Transverse colon (tissue), 4 donors: ENCODE data around the gene SMARCC1. TPM values are rescaled to one million over a fixed set of nuclear protein-coding genes. Genes with fewer than 3 reads are reported as not detected.

Experiments used
- DNase-seq: peaks from one replicate; pipeline ENCODE4 v3.0.0-alpha.2; 2019
- H3K27ac ChIP-seq, 4 donors: fragments of 200-600 bp; sonication (generic); 2 replicates each; pipeline ENCODE4 v1.5.1; 2016 to 2018; ENCODE audit warnings: inconsistent platforms in 4 of 4
- H3K27me3 ChIP-seq: fragments of 200-600 bp; sonication (generic); 2 replicates; pipeline ENCODE4 v1.5.1; 2017; ENCODE audit warnings: inconsistent platforms
- H3K36me3 ChIP-seq, 4 donors: fragments of 200-600 bp; sonication (generic); 2 replicates each; pipeline ENCODE4 v1.5.1; 2017 to 2019; ENCODE audit warnings: inconsistent platforms in 4 of 4
- H3K4me1 ChIP-seq, 4 donors: fragments of 200-600 bp; sonication (generic); 2 replicates each; pipeline ENCODE4 v1.5.1; 2017 to 2020; ENCODE audit warnings: inconsistent platforms in 4 of 4
- H3K4me3 ChIP-seq, 4 donors: fragments of 200-600 bp; sonication (generic); 1 replicate in 1 of 4; 2 replicates in 3 of 4; pipeline versions ENCODE4 v1.5.1 to v1.6.1; 2017 to 2019; ENCODE audit warnings: inconsistent platforms in 4 of 4
- H3K9me3 ChIP-seq, 2 donors: fragments of 200-600 bp; sonication (generic); 2 replicates each; pipeline ENCODE4 v1.5.1; 2017 to 2019; ENCODE audit warnings: inconsistent platforms in 2 of 2
- EP300 ChIP-seq: sonication (generic); formaldehyde crosslinking; IDR thresholded peaks from one replicate; pipeline ENCODE4 v1.6.1; 2017; ENCODE audit warnings: antibody characterized with exemption, low read depth
- POLR2A ChIP-seq: fragments of 450-650 bp; IDR thresholded peaks from one replicate; pipeline ENCODE4 v1.6.1; 2016; ENCODE audit warnings: antibody characterized with exemption, mild to moderate bottlenecking, moderate library complexity
- POLR2AphosphoS5 ChIP-seq, 3 donors: sonication (generic); formaldehyde crosslinking; IDR thresholded peaks; one replicate each; pipeline ENCODE4 v1.6.1; 2016; ENCODE audit warnings: antibody characterized with exemption in 3 of 3
- WGBS, 2 donors: methylation state at CpG; one replicate each; pipeline ENCODE4 v1.1.5; 2018; ENCODE audit warnings: low coverage in 1 of 2; 5-methylcytosine and 5-hydroxymethylcytosine counted together
- in situ Hi-C, 4 donors: fragments of 200-750 bp; cut with MboI; loops; one replicate each; pipeline versions ENCODE4 v1.15.0 to v1.15.1; 2017; ENCODE audit warnings: low sequenced_read_pairs in 3 of 4, low pct_ligation_motif_present in 1 of 4, low pct_unique_long_range_greater_than_20kb in 1 of 4
- intact Hi-C: fragments of 100-400 bp; cut with DNase I; formaldehyde crosslinking; loops from one replicate; pipeline ENCODE4 v1.15.1; 2023; ENCODE audit warnings: low total_unique reads
- total RNA-seq, 4 donors: library from RNA; depleted of rRNA; stranded (reverse); fragments of >200 nt; gene quantifications; one replicate each; pipeline ENCODE4 v1.1.0, GENCODE V29; 2016
- TF ChIP-seq, protein P1 (sequence below), 5 experiments: fragments of 200-600 bp in 3 of 5; fragments of 450-650 bp in 2 of 5; sonication (generic) in 3 of 5; IDR thresholded peaks; 1 replicate in 2 of 5; 2 replicates in 3 of 5; pipeline ENCODE4 v1.5.1; 2016 to 2017; ENCODE audit warnings: antibody characterized with exemption in 5 of 5, inconsistent platforms in 3 of 5, mild to moderate bottlenecking in 2 of 5, moderate library complexity in 1 of 5

Gene SMARCC1
- total RNA-seq, 4 donors from 2014 or later: 21.3 to 70.8 (median 45.0) TPM

DNA sequence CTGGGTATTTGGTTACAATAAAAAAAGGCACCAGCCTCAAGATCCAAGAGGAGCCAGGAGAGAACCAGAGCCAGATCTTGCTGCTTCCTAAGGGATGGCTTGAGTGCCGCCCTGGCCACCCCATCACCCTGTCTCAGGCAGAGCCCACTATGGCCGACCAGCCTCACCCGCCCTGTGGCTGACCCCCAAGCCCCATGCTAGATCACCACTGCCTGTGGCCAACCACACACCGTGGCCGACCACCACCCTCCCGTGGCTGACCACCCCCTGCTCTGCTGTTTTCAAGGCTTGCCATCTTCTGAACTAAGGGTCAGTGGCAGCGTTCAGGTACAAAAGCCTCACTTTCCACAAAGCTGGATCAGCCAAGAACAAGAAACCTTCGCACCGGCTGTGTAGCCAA lies 215.0 kb downstream of the SMARCC1 start:
- no peak overlapping the region for H3K27ac ChIP-seq
- no peak for DNase-seq

DNA sequence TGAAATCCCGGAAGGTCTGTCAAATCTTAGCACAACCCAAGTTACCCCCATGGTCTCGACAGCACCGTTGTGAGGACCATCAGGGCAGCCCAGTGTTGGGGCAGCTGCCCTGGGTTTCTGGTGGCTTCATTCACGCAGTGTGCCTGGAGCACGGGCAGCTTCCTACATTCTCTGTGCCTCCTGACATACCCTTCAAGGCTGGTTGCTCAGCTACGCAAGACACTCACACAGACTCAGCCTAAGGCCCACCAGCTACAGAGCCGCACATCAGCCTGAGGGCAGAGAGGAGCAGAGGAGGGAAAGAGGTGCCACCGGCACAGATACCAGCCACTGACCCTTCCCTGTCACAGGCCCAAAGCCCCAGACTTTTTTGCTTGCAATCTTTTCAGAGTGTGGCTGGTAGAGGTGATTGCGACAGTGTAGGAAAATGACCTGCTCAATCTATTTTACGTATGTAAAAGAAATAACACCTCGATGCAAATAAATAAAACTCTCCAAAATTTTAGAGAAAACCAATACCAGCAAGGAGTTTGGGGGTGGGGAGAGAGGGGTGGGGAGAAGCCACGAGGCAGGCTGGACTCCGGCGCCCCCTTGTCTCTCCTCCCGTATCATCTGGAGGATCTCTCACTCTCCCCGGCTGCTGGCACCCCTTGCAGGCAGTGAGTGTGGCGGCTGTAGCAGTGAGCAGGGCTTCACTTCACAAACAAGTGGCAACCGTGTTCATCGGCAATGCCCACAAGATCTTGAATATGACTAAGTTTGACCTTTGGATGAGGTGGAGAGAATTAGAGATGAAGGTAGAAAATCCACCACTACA lies 215.8 kb downstream of the SMARCC1 start:
- no peak for TF ChIP-seq POLR2AphosphoS5 (IDR thresholded peaks at IDR 0.05)
- TF ChIP-seq, protein P1, sequence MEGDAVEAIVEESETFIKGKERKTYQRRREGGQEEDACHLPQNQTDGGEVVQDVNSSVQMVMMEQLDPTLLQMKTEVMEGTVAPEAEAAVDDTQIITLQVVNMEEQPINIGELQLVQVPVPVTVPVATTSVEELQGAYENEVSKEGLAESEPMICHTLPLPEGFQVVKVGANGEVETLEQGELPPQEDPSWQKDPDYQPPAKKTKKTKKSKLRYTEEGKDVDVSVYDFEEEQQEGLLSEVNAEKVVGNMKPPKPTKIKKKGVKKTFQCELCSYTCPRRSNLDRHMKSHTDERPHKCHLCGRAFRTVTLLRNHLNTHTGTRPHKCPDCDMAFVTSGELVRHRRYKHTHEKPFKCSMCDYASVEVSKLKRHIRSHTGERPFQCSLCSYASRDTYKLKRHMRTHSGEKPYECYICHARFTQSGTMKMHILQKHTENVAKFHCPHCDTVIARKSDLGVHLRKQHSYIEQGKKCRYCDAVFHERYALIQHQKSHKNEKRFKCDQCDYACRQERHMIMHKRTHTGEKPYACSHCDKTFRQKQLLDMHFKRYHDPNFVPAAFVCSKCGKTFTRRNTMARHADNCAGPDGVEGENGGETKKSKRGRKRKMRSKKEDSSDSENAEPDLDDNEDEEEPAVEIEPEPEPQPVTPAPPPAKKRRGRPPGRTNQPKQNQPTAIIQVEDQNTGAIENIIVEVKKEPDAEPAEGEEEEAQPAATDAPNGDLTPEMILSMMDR (IDR thresholded peaks at IDR 0.05): no peak
- no peak for TF ChIP-seq POLR2A
- no peak for TF ChIP-seq EP300
- H3K27me3 ChIP-seq: no peaks in the 10 kb centered on the region
- H3K27ac ChIP-seq: no peak overlapping the region
- intact Hi-C loops (no loop called here), in situ Hi-C loops (no loop called here)
- no peaks in the 10 kb centered on the region for H3K9me3 ChIP-seq
- DNase-seq: no peak
- no peaks in the 10 kb centered on the region for H3K4me1 ChIP-seq
- H3K36me3 ChIP-seq: no peaks in the 10 kb centered on the region
- 64 to 86% methylated on average over 8 to 19 of the region's 19 CpGs for WGBS, 2 donors
- no peak overlapping the region for H3K4me3 ChIP-seq

More for the DNA sequence above, 215.0 kb downstream of the SMARCC1 start:
- TF ChIP-seq EP300: no peak
- no peak for TF ChIP-seq POLR2A
- TF ChIP-seq POLR2AphosphoS5 (IDR thresholded peaks at IDR 0.05): no peak
- TF ChIP-seq, protein P1 (IDR thresholded peaks at IDR 0.05): no peak
- Histone ChIP-seq H3K4me3 (no peak overlapping the region), H3K4me1 (no peaks in the 10 kb centered on the region), H3K9me3 (no peaks in the 10 kb centered on the region), H3K36me3 (no peaks in the 10 kb centered on the region), H3K27me3 (no peaks in the 10 kb centered on the region)
- 91% methylated on average over 9 of the region's 9 CpGs; no CpG with 5 or more reads in 1 of the 2 donors for WGBS, 2 donors
- in situ Hi-C loops: no loop called here
- intact Hi-C loops: no loop called here

DNA sequence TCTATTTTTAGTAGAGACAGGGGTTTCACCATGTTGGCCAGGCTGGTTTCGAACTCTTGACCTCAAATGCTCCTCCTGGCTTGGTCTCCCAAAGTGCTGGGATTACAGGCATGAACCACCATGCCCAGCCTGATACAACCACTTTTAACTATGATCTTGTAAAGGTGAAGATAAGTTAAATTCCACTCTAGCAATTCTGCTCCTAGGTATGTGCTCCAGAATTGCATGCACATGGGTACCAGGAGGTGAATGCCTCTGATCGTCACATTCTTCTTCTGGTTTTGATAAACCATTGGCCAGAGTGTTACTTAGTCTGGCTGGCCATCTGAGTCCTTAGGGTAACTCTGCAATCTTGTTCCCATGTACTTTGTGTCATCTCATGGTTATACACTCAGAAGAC lies 225.3 kb downstream of the SMARCC1 start:
- Histone ChIP-seq H3K27ac (no peak overlapping the region), H3K27me3 (no peaks in the 10 kb centered on the region), H3K4me1 (no peaks in the 10 kb centered on the region), H3K36me3 (no peaks in the 10 kb centered on the region), H3K9me3 (no peaks in the 10 kb centered on the region), H3K4me3 (no peak overlapping the region)
- in situ Hi-C loops: no loop called here
- TF ChIP-seq POLR2AphosphoS5 (IDR thresholded peaks at IDR 0.05): no peak
- TF ChIP-seq, protein P1 (IDR thresholded peaks at IDR 0.05): no peak
- TF ChIP-seq POLR2A: no peak
- TF ChIP-seq EP300: no peak
- intact Hi-C loops: no loop called here
- no peak for DNase-seq
- WGBS, 2 donors: 92% methylated on average over 2 of the region's 2 CpGs; no CpG with 5 or more reads in 1 of the 2 donors

DNA sequence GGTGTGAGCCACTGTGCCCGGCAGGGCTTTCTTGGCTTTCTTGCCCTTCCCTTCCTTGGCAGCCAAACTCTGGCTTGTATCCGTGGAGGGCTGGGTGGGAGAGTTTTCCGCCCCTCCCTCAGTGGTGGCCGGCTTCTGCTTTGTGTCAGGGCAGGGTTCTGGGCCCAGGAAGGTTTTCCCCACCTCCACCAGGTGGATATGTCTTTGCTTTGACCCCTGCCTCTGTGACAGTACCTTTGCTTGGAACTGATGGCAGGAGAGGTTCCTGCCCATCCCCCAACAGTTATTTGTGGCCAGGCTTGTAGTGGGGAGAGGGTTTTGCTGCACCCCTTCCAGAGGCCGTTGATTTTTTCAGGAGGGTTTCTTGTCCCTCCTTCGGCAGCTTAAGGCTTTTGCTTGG lies 227.4 kb downstream of the SMARCC1 start:
- in situ Hi-C loops: no loop called here

More for the DNA sequence above, 227.4 kb downstream of the SMARCC1 start:
- intact Hi-C loops: no loop called here
- WGBS, 2 donors: 80 to 93% methylated on average over 2 to 6 of the region's 6 CpGs
- Histone ChIP-seq H3K9me3 (no peaks in the 10 kb centered on the region), H3K27me3 (no peaks in the 10 kb centered on the region), H3K4me1 (no peaks in the 10 kb centered on the region), H3K27ac (no peak overlapping the region), H3K36me3 (no peaks in the 10 kb centered on the region), H3K4me3 (no peak overlapping the region)
- TF ChIP-seq POLR2AphosphoS5 (IDR thresholded peaks at IDR 0.05) (no peak), EP300 (no peak)
- TF ChIP-seq, protein P1 (IDR thresholded peaks at IDR 0.05): no peak
- no peak for DNase-seq
